A549 (cell line): ENCODE data around the gene NAA60.

Experiments
- CHD2 ChIP-seq: fragments of 150-350 bp; IDR thresholded peaks from 2 replicates; pipeline ENCODE4 v1.6.1; 2014; ENCODE audit warnings: low read length; ENCODE audit not compliant: partially characterized antibody
- CTCF ChIP-seq: fragments of >200 bp; sonication (Bioruptor Twin); formaldehyde crosslinking; IDR thresholded peaks from 3 replicates; pipeline ENCODE4 v1.5.1; 2016
- EHMT2 ChIP-seq: fragments of 200-600 bp; sonication (generic); IDR thresholded peaks from 2 replicates; pipeline ENCODE4 v1.6.1; 2016; ENCODE audit warnings: antibody characterized with exemption, low read depth, mild to moderate bottlenecking, moderate library complexity
- ELK1 ChIP-seq: fragments of 150-350 bp; IDR thresholded peaks from 2 replicates; pipeline ENCODE4 v1.6.1; 2014; ENCODE audit warnings: low read depth, mild to moderate bottlenecking, low read length
- EP300 ChIP-seq, 2 experiments: fragments of >200 bp; sonication (Bioruptor Twin); formaldehyde crosslinking; IDR thresholded peaks; 2 replicates in 1 of 2; 3 replicates in 1 of 2; pipeline ENCODE4 v1.6.1; 2016 to 2017
- ESRRA ChIP-seq: fragments of 150-350 bp; IDR thresholded peaks from 2 replicates; pipeline ENCODE4 v1.6.1; 2014; ENCODE audit warnings: mild to moderate bottlenecking, low read length, borderline replicate concordance
- JUN ChIP-seq, 2 experiments: fragments of >200 bp; sonication (Bioruptor Twin); formaldehyde crosslinking; IDR thresholded peaks; 2 replicates in 1 of 2; 3 replicates in 1 of 2; pipeline ENCODE4 v1.6.1; 2016 to 2017
- KDM1A ChIP-seq: fragments of 200-600 bp; sonication (generic); IDR thresholded peaks from 2 replicates; pipeline ENCODE4 v1.6.1; 2016; ENCODE audit warnings: low read depth, mild to moderate bottlenecking
- MAX ChIP-seq: IDR thresholded peaks from 2 replicates; pipeline ENCODE4 v1.6.1; 2012
- MYC ChIP-seq: IDR thresholded peaks from 2 replicates; pipeline ENCODE4 v1.6.1; 2012; ENCODE audit warnings: mild to moderate bottlenecking, inconsistent platforms, low read length, improper control_type of control experiment, borderline replicate concordance
- POLR2A ChIP-seq: IDR thresholded peaks from 2 replicates; pipeline ENCODE4 v1.6.1; 2012; ENCODE audit warnings: mild to moderate bottlenecking, low read length
- POLR2AphosphoS2 ChIP-seq: conservative IDR thresholded peaks from 2 replicates; pipeline ENCODE4 v1.6.1; 2012; ENCODE audit warnings: low read length, improper control_type of control experiment, inconsistent platforms
- SREBF2 ChIP-seq: fragments of 450-650 bp; IDR thresholded peaks from 2 replicates; pipeline ENCODE4 v1.6.1; 2014; ENCODE audit warnings: mild to moderate bottlenecking, moderate library complexity
- USF2 ChIP-seq: fragments of 450-650 bp; IDR thresholded peaks from 2 replicates; pipeline ENCODE4 v1.6.1; 2014; ENCODE audit warnings: antibody characterized with exemption

GRCh38 chr16:3530371-3530914 is 87.0 kb downstream of the NAA60 start:
- TF ChIP-seq CTCF = no peak
- TF ChIP-seq MYC = no peak
- TF ChIP-seq POLR2AphosphoS2 = no peak
- no peak for TF ChIP-seq POLR2A
- TF ChIP-seq KDM1A = no peak
- TF ChIP-seq SREBF2 = no peak
- TF ChIP-seq MAX = no peak
- TF ChIP-seq ESRRA = no peak
- no peak for TF ChIP-seq USF2
- no peak for TF ChIP-seq CHD2
- no peak for TF ChIP-seq EHMT2
- TF ChIP-seq EP300 (IDR thresholded peaks at IDR 0.05) = no peak
- no peak for TF ChIP-seq ELK1
- no peak for TF ChIP-seq JUN (IDR thresholded peaks at IDR 0.05)
